AG04449 (cell line): ENCODE data around the gene CABYR.

Source experiments
- CTCF ChIA-PET: fragments of 350-600 bp; formaldehyde crosslinking; extraction: SDS; loops from one replicate; lab custom pipeline; 2021; ENCODE audit warnings: antibody characterized with exemption; lab: Yijun Ruan, JAX
- POLR2A ChIA-PET: fragments of 400-600, 350-600 bp; formaldehyde crosslinking; extraction: SDS; loops from one replicate; lab custom pipeline; 2020; ENCODE audit warnings: antibody characterized with exemption, inconsistent platforms; lab: Yijun Ruan, JAX
- DNase-seq: peaks from one replicate; pipeline ENCODE4 v3.0.0-alpha.2; 2010; ENCODE audit warnings: low read depth, low spot score
- H3K4me3 ChIP-seq: 2 replicates; pipeline ENCODE4 v1.5.1; 2011; ENCODE audit warnings: low read depth, mild to moderate bottlenecking, control low read depth, low read length
- TF ChIP-seq, protein P1 (sequence below): IDR thresholded peaks from one replicate; pipeline ENCODE4 v1.5.1; 2011; ENCODE audit warnings: mild to moderate bottlenecking, moderate library complexity, low read length, control low read depth, inconsistent platforms; ENCODE audit not compliant: insufficient read depth; ENCODE audit errors: missing control alignments

The CABYR gene

DNA sequence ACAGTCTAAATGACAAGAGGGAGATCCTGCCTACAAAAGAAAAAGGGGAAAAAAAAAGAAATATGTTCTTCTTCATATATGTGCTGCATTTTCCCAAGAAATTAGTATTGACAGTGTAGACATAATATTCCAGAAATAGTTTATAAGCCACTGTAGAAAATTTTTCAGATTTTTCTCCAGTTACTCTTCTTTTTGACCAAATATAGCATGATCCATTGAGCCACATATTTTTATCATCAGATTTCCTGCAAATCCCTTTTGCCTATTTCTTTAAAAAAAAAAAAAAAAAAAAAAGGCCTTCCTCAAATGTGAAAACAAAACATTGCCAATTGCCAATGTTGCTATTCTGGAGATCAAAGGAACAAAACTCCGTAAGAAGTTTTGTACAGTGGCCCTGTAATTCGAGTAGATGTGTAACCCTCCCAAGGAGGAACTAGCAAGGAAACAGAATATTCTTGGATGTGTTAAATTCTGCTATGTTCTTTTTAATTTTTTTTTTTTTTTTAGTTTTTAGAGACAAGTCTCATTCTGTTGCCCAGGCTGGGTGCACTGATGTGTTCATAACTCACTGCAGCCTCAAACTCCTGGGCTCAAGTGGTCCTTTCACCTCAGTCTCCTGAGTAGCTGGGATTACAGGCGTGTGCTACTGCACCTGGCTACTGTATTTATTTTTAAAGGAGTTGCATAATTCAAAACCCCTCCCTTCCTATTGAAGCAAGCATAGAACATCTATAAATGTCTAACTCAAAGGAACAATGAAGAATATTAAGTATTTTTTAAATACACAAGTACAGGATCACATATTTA is 12.5 kb upstream of the CABYR start:
- H3K4me3 ChIP-seq: no peak overlapping the region
- no peak for DNase-seq
- ChIA-PET POLR2A (interaction anchor here (1.0 to 1.2 kb wide), 2 partner anchors 12 kb away, joined by 3 to 4 read pairs; partner anchors contain the start of gene CABYR), CTCF (interaction anchor here (1.0 to 2.1 kb wide), 2 partner anchors 8 to 12 kb away, joined by 3 to 9 read pairs; no protein-coding TSS in a partner anchor)
- TF ChIP-seq, protein P1, sequence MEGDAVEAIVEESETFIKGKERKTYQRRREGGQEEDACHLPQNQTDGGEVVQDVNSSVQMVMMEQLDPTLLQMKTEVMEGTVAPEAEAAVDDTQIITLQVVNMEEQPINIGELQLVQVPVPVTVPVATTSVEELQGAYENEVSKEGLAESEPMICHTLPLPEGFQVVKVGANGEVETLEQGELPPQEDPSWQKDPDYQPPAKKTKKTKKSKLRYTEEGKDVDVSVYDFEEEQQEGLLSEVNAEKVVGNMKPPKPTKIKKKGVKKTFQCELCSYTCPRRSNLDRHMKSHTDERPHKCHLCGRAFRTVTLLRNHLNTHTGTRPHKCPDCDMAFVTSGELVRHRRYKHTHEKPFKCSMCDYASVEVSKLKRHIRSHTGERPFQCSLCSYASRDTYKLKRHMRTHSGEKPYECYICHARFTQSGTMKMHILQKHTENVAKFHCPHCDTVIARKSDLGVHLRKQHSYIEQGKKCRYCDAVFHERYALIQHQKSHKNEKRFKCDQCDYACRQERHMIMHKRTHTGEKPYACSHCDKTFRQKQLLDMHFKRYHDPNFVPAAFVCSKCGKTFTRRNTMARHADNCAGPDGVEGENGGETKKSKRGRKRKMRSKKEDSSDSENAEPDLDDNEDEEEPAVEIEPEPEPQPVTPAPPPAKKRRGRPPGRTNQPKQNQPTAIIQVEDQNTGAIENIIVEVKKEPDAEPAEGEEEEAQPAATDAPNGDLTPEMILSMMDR: no peak

- POLR2A ChIA-PET: interaction anchor here (1.6 kb wide), 1 partner anchor 11 kb away, joined by 5 read pairs; the partner anchor contains the start of gene CABYR
Observed at GRCh38 chr18:24127735-24128134, 11.1 kb upstream of the CABYR start.

GRCh38 chr18:24128700-24129099 is 10.2 kb upstream of the CABYR start:
- POLR2A ChIA-PET: interaction anchor here (1.6 kb wide), 1 partner anchor 10 kb away, joined by 5 read pairs; the partner anchor contains the start of gene CABYR
- CTCF ChIA-PET: interaction anchor here (0.9 kb wide), 1 partner anchor 10 kb away, joined by 3 read pairs; the partner anchor contains the start of gene CABYR

More at GRCh38 chr18:24127735-24128134, 11.1 kb upstream of the CABYR start:
- DNase-seq: no peak
- H3K4me3 ChIP-seq: no peak overlapping the region
- CTCF ChIA-PET: interaction anchor here (0.8 to 1.0 kb wide), 3 partner anchors 10 to 26 kb away, joined by 3 read pairs; partner anchors contain the start of gene CABYR
- TF ChIP-seq, protein P1: no peak

DNA sequence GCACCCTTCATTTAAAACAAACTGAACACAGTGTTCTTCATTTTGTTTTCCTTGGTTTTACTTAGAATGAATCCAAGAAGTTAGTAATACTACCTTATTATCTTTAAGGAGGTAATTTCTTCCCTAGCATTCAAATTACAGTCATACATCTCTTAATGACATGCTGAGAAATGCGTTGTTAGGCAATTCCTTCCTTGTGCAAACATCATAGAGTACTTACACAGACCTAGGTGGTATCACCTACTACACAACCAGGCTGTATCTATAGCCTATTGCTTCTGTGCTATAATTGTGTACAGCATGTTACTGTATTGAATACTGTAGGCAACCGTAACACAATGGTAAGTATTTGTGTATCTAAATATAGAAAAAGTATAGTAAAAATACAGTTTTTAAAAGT is 8.4 kb upstream of the CABYR start:
- no peak for DNase-seq
- TF ChIP-seq, protein P1: no peak
- CTCF ChIA-PET: interaction anchor here (1.5 kb wide), 1 partner anchor 11 kb away, joined by 6 read pairs; no protein-coding TSS in a partner anchor
- no peak overlapping the region for H3K4me3 ChIP-seq
- POLR2A ChIA-PET: no interaction called here

More at GRCh38 chr18:24128700-24129099, 10.2 kb upstream of the CABYR start:
- no peak for DNase-seq
- no peak overlapping the region for H3K4me3 ChIP-seq
- TF ChIP-seq, protein P1: no peak

GRCh38 chr18:24136967-24137373 is 1.9 kb upstream of the CABYR start:
- no peak overlapping the region for H3K4me3 ChIP-seq
- no peak for DNase-seq
- POLR2A ChIA-PET: interaction anchor here (0.6 kb wide), 1 partner anchor 9 kb away, joined by 3 read pairs; no protein-coding TSS in a partner anchor
- CTCF ChIA-PET: no interaction called here
- TF ChIP-seq, protein P1: no peak

GRCh38 chr18:24138409-24138788 is 463 bp upstream of the CABYR start:
- no peak for DNase-seq
- TF ChIP-seq, protein P1: no peak
- ChIA-PET CTCF (interaction anchor here (0.7 to 1.2 kb wide), 5 partner anchors 10 to 275 kb away, joined by 3 read pairs; no protein-coding TSS in a partner anchor), POLR2A (interaction anchor here (0.6 to 1.9 kb wide), 23 partner anchors 10 to 222 kb away, joined by 3 to 16 read pairs (median 4); partner anchors contain the start of gene TTC39C)
- peak overlapping the region; percentile 67 for H3K4me3 ChIP-seq
